Ishikawa (cell line): ENCODE data around the gene CXCL13.

ENCODE experiments used
- CREB1 ChIP-seq: IDR thresholded peaks from 2 replicates; pipeline ENCODE4 v1.6.1; 2012; ENCODE audit warnings: low read depth
- MAX ChIP-seq: IDR thresholded peaks from 2 replicates; pipeline ENCODE4 v1.6.1; 2012
- TAF1 ChIP-seq: IDR thresholded peaks from 2 replicates; pipeline ENCODE4 v1.6.1; 2012; ENCODE audit warnings: low read depth, mild to moderate bottlenecking
- TCF12 ChIP-seq: IDR thresholded peaks from 2 replicates; pipeline ENCODE4 v1.6.1; 2012; ENCODE audit warnings: low read depth

GRCh38 chr4:77615153-77615552, 9.5 kb downstream of the CXCL13 start:
- TF ChIP-seq CREB1 (no peak), TCF12 (no peak), TAF1 (no peak), MAX (no peak)
